ENCODE data around the gene FAM124B. TPM values are rescaled to one million over a fixed set of nuclear protein-coding genes. Genes with fewer than 3 reads are reported as not detected.

The FAM124B gene
- total and polyA plus RNA-seq, 2 of the 8 experiments (the other 6 are each of a cell fraction or from before 2014, with no cell fraction given) = 2.1 to 2.6 TPM

- no peak for TF ChIP-seq E2F6 (IDR thresholded peaks at IDR 0.05)
- no peak for TF ChIP-seq SUZ12 (IDR thresholded peaks at IDR 0.05; ENCODE audit: low read length)
- no peak for TF ChIP-seq YY1 (IDR thresholded peaks at IDR 0.05; ENCODE audit: low read depth, low read length)
Measured at GRCh38 chr2:224379986-224380385, 21.9 kb downstream of the FAM124B start (continued).

All from H1 (cell line).